SKM-1 treated with dmso at 0.1 percent for 144 hours (cell line): ENCODE measurements around the gene GOSR1.
A peak's percentile ranks its signal among the peaks of the same experiment; 100 is the strongest.
"Not testable (repeated sequence)": the region's sequence is repeated elsewhere in the genome, so short reads cannot be mapped to it uniquely, and the experiment has no call there.

Source experiments
- DNase-seq: peaks from one replicate; lab custom pipeline; 2025; ENCODE audit not compliant: unreplicated experiment; lab: John Stamatoyannopoulos, UW

Gene GOSR1

DNA sequence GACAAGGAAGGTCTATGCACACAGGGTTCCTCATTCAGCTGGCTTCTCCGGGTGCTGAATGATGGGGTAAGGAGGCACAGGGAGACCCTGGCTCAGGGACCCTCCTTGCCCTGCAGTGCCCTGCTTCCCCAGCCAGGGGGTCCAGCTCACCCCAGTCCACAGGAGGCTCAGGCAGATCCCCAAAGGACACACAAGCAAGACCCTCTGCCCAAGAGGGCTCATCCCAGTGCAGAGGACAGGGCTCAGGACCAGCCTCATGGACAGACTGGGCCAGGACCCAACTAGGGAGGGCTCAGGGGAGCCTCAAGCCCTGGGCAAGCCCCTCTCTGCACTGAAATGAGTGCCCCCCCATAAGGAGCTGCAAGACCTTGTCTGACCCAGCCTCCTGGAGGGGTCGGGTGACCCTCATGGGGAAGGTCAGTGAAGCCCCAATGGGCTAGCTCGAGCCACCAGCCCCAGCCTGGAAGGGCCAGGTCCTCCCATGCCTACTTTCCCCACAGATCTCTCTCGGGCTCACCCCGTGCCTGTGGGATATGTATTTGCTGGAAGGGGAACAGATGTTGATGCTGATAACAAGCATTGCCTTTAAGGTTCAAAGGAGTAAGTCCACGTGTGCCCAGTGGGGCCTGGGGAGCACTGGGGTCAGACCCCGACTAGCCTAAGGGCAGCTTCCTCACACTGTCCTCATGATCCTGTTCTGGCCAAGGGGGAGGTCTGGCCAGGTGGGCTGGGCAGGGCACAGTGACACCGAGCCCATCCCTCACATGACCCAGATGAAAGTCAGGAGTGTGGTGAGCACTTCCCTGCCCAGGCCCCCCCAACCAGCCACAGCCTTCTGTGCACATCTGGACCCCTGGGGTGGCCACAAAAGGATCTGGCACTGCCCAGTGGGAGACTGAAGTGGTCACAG is 83.2 kb downstream of the GOSR1 start:
- not testable (repeated sequence) for DNase-seq

GRCh38 chr17:30561766-30562165 is 84.6 kb downstream of the GOSR1 start:
- not testable (repeated sequence) for DNase-seq

DNA sequence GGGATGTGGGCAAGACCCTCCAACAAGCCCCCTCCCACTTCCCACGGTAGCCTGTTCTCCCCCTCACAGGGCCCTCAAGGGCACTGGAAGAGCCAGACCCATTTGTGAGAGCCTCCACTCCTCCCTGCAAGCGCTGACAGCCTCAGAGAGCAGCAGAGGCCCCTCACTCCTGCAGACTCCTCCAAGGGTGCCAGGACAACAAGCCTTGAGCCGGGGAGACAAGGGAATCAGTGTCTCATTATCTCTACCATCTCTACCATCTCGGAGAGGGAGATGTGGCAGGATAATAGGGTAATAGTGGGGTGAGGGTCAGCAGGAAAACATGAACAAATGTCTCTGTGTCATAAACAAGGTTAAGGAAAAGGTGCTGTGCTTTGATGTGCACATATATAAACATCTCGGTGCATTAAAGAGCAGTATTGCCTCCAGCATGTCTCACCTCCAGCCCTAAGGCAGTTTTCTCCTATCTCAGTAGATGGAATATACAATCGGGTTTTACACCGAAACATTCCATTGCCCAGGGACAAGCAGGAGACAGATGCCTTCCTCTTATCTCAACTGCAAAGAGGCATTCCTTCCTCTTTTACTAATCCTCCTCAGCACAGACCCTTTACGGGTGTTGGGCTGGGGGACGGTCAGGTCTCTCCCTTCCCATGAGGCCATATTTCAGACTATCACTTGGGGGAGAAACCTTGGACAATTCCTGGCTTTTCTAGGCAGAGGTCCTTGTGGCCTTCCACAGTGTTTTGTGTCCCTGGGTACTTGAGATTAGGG is 86.1 kb downstream of the GOSR1 start:
- DNase-seq, result not testable (repeated sequence)

DNA sequence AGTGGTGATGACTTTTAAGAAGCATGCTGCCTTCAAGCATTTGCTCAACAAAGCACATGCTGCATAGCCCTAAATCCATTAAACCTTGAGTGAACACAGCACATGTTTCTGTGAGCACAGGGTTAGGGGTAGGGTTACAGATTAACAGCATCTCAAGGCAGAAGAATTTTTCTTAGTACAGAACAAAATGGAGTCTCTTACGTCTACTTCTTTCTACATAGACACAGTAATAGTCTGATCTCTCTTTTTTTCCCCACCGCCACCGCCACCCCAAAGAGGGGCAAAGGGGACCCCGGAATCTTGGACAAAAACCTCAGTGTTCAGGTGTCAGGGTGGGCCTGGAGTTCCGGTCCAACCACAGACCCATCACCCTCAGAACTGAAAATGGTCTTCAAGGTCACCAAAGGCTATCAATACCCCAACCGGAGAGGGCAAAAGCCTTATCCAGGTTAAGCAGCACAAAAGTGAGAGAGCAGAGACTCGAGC is 86.7 kb downstream of the GOSR1 start:
- DNase-seq, result not testable (repeated sequence)

DNA sequence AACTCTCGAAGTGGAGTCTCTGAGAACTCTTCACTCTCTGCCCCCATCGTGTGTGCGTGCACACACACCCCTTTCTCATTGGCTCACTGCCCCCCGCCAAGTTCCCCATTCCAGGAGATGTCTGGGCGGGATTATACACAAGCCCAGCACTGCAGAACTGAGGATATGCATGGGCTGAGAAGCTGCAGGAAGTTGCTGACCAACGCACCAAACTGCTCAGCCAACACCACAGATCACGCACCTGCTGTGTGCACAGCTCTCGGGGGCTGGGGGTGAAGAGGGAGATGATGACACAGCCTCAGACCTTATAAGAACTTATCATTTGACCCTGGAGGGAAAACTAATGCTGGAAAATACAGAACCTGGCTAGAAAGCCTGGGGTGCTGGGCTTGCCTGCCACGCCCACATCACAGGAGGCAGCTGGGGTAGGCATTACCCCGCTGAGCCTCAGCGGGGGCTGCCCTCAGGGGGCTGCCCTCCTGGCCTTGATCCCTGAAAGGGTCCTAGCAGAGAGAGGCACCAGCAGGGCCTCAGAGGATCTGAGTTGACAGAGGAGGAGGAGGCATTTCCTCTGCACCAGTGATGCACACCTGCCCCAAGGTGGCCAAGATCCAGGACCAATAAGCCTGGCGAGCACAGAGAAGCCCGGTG is 87.3 kb downstream of the GOSR1 start:
- peak; percentile 61 for DNase-seq

DNA sequence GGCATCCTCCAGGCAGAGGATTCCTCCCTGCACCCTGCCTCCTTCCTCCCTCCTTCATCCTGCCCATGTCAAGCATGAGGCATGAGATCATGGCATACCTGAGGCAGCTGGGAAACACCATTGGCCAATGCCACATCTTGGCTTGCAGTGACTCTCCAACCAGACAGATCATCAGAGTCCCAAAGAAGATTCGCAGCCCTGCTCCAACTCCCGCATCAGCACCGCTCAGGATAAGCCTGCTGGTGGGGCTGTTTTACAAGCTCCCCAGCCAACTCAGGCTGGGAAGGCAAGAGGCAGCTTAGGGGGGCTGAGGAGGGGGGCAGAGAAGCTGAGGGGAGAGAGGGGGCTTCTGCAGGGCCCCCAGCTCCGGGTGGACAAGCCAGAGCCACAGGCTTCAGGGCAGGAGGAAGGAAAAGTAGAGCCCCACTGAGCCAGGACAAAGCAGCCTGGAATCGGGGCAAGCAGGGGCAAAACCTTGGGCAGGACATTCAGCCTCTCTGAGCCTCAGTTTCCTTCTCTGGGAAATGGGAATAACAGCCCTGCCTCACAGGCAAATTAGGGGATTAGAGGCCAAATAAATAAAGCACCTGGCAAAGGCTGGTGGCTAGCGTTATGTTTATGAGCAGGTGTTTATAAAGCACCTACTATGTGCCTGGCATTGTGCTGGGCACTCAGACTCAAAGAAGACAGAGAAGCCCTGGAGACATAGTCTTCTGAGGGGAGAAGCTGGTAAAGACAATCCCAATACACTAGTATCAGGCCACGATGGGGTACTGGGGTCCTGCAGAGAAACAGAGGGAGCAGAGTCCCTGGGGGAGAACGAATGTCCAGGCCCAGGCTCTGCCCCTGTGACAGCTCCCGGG is 88.1 kb downstream of the GOSR1 start:
- DNase-seq, result no peak

GRCh38 chr17:30566104-30566503 is 88.9 kb downstream of the GOSR1 start:
- DNase-seq, result not testable (repeated sequence)

DNA sequence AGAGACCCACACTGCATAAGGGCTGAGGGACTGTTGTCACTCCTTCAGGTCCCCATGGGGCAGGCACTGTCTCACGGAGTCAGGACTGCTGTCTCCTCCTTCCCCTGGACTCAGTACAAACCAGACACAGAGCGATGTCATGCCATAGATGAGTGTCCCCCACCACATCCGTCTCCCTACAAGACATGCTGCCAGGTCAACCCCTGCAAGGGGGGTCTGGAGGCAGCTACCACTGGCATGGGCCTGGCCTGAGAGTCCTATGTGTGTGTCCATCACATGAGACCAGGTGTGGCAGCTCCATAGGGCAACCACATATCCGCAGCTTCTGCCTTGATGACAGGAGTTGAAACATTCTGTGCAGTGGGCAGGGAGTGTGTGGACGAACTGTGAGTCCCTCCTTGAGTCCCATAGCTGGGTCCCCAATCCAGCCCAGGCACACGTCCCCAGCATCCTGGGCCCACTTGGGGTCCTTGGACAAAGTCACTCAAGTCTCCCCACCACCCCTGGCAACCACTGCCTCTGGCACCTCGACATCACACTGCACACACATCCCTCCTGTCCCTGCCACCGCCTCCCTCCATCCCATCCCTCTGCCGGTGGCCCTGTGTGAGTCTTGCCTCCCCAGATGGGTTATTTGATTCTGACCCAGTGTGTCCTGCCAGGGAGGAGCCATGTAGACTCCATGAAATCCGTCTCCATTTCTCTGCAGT is 89.5 kb downstream of the GOSR1 start:
- not testable (repeated sequence) for DNase-seq

DNA sequence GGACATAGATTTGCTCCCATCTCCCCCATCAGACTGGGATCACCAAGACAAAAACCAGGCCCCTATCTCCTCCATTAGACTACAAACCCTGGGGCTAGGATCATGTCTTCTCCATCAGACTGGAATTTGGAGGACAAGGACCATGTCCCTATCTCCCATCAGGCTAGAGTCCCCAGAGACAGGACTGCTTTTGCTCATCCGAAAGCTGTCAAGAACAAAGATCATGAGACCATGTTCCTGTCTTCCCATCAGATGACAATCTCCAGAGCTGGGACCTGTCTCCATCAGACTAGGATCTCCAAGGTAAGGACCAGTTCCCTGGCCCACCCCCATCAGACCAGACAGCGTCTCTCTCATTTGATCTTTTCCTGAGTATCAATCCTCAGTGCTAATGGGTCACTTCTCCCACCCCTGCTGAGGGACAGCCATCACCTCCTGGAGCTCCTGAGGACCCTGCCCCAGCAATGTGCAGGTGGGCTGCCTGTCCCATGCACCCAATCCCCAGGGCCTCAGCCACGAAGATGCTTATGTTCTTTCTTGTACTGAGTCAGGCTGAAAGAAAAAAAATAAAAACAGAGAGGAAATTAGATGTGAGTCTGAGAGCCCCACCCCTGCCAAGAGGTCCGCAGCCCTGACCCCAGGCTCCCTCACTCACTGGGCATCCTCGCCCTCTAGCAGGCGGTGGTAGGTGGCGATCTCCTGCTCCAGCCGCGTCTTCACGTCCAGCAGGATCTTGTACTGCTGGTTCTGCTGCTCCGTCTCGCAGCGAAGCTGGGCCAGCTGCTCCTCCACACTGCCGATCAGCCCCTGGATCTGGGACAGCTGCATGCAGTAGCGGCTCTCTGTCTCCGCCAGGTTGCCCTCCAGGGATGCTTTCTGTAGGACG is 90.3 kb downstream of the GOSR1 start:
- no peak for DNase-seq

DNA sequence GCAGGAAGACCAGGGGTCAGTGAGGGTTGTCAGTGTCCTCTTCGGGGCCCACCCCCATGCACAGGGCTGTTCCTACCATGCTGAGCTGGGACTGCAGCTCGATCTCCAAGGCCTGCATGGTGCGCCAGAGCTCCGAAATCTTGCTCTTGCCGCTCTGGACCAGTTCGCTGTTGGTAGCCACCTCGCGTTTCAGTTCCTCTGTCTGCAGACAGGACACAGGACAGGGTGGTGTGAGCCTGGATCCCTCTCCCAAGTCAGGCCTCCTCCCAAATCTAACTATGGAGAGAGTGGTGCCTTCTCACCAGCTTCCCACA is 90.9 kb downstream of the GOSR1 start:
- DNase-seq, result no peak

DNA sequence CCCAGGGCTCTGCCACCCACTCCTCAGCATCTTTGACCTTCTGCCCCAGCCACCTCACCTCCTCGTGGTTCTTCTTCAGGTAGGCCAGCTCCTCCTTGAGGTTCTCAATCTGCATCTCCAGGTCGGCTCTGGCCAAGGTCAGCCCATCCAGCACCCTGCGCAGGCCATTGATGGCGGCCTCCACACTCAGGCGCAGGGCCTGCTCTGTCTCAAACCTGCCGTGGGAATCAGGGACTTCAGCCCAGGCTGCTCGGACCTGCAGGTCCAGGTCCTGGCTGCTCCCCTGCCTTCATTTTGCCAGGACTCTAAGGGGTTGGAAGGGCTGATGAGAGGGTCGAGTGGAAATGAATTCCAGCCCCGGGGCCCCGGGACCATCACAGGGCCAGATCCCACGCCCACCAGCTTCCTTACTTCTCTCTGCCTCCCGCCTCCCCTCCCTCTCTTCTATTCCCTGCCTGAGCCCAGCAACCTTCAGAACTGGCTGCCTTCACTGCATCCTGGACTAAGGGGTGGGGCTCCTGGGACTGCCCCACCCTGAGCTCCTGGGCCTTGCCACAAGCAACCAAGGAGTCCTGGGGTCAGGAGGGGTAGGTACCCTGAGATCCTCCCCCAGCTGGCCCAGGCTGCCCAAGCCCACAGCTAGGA is 92.4 kb downstream of the GOSR1 start:
- DNase-seq, result not testable (repeated sequence)

- DNase-seq, result no peak
Measured at GRCh38 chr17:30570191-30570590, 93.0 kb downstream of the GOSR1 start.

DNA sequence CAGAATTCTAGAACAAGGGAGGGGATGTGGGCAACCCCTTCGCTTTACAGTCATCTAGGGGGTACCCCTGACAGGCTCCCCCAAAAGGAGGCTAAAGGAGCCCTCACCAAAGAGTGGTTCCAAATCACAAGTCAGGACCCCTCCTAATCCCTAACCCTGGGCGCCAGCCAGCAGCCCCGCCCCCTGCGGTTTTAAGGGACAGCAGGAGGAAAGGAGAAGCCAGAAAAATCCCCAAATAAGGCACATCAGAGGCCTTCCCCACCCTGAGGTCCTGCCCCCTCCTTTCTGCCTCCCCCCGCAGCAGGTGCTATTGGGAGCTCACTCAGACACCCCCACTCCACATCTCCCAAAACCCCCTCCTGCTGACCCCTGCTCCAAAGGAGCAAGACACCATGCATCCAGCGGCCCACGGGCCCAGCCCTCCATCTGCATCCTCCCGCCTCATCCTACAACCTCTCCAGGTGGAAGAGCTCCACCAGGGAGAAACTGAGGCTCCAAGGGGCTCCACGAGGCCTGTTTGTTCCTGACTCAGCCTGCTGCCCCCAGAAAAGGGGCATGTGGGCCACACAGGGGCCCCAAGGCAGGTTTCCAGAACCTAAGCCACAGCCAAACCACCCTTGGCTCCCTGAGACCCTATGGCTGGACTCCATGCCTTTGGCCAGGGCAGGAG is 93.5 kb downstream of the GOSR1 start:
- no peak for DNase-seq

GRCh38 chr17:30571404-30571803 is 94.2 kb downstream of the GOSR1 start:
- not testable (repeated sequence) for DNase-seq

DNA sequence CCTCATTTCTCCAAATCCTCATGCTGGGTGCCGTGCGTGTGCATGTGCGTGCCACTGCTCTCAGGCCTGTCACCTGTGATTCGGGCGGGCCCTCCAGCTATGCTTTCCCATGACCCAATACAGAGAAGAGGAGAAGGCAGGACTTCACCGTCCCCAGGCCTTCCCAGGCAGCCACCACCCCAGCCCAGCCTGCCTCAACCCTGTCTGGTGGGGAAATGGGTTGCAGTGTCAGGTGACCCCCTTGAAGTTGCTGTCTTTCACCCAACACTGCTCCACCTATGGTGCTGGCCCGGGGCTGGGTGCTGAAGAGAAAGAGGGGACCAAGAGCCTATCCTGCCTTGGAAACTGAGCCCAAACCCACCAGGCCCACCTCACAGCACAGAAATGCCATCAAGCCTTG is 94.7 kb downstream of the GOSR1 start:
- DNase-seq, result no peak

- not testable (repeated sequence) for DNase-seq
Measured at GRCh38 chr17:30572651-30573554, 95.7 kb downstream of the GOSR1 start.

GRCh38 chr17:30573603-30574175 is 96.5 kb downstream of the GOSR1 start:
- no peak for DNase-seq
